Mammary microvascular endothelial cell (primary cell): ENCODE measurements around the gene MDC1. TPM values are rescaled to one million over a fixed set of nuclear protein-coding genes. Genes with fewer than 3 reads are reported as not detected.

Source experiments
- total RNA-seq: library from RNA; depleted of rRNA; stranded (reverse); fragments of >200 nt; gene quantifications from 2 replicates; pipeline ENCODE4 v1.2.3, GENCODE V29; 2015

MDC1 gene, protein sequence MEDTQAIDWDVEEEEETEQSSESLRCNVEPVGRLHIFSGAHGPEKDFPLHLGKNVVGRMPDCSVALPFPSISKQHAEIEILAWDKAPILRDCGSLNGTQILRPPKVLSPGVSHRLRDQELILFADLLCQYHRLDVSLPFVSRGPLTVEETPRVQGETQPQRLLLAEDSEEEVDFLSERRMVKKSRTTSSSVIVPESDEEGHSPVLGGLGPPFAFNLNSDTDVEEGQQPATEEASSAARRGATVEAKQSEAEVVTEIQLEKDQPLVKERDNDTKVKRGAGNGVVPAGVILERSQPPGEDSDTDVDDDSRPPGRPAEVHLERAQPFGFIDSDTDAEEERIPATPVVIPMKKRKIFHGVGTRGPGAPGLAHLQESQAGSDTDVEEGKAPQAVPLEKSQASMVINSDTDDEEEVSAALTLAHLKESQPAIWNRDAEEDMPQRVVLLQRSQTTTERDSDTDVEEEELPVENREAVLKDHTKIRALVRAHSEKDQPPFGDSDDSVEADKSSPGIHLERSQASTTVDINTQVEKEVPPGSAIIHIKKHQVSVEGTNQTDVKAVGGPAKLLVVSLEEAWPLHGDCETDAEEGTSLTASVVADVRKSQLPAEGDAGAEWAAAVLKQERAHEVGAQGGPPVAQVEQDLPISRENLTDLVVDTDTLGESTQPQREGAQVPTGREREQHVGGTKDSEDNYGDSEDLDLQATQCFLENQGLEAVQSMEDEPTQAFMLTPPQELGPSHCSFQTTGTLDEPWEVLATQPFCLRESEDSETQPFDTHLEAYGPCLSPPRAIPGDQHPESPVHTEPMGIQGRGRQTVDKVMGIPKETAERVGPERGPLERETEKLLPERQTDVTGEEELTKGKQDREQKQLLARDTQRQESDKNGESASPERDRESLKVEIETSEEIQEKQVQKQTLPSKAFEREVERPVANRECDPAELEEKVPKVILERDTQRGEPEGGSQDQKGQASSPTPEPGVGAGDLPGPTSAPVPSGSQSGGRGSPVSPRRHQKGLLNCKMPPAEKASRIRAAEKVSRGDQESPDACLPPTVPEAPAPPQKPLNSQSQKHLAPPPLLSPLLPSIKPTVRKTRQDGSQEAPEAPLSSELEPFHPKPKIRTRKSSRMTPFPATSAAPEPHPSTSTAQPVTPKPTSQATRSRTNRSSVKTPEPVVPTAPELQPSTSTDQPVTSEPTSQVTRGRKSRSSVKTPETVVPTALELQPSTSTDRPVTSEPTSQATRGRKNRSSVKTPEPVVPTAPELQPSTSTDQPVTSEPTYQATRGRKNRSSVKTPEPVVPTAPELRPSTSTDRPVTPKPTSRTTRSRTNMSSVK (N-terminal part only)
- 12.4 and 12.5 TPM in 2 replicates for total RNA-seq

GRCh38 chr6:30717129-30717844 is at the start of gene MDC1:
Gene MDC1 (minus strand): TSS chr6:30717281. CDS start chr6:30715175, 2,106 bp downstream.

GRCh38 chr6:30744054-30744805 is 27.1 kb upstream of the MDC1 start, which contains the start of gene IER3:
Gene IER3 (minus strand): TSS chr6:30744547. CDS start chr6:30744518, 29 bp downstream.

GRCh38 chr6:30742316-30743098 is 25.4 kb upstream of the MDC1 start, which contains the start of gene FLOT1:
Gene FLOT1 (minus strand): TSS chr6:30742687. CDS start chr6:30742189, 498 bp downstream.

GRCh38 chr6:30719791-30720737 is 3.0 kb upstream of the MDC1 start, which contains the start of gene TUBB:
Gene TUBB (plus strand): TSS chr6:30720352. CDS start chr6:30720507, 155 bp downstream.

GRCh38 chr6:30690403-30691207 is 26.5 kb downstream of the MDC1 start, which contains the start of gene NRM:
Gene NRM (minus strand): TSS chr6:30690984. CDS start chr6:30690974, 10 bp downstream.

DNA sequence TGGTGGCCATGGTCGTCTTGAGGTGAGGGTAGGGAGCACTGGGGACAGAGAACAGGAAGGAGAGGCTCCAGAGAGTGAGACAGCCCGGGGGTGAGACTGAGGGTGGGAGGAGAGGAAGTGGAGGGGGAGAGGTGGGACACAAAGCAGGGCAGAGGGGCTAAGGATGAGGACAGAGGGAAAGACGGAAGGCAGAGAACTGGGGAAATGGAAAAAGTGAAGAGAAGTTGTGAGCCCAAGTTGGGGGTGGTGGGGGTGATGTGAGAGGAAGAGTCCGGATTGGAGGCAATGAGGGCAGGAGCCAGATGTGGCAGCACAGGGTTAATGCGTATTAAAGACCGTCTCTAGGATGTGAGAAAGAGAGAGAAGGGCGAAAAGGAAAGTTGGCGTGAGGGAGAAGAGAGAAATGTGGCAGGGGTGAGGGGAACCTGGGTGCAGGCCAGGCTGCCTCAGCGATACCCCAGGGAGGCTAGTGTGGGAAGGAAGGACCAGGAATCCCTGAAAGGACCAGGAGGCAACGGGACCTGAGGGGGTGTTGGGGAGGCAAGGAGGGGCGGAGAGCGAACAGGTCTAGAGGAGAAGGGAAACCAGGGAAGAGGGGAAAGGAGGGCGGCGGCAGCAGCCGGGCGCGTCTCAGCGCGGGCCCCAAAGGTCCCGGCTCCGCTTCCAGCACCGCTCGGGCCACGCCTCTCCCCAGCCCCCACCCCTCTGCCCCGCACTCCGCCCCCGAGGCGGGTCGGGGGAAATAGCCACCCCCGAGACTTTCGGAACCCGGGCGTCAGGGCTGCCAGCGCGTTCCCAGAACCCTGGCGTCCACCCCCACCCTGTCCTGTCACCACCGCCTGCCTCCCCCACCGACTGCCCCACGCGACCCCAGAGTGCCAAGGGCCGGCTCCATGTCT is 30.8 kb downstream of the MDC1 start, which contains the start of gene PPP1R18:
Gene PPP1R18 (minus strand): TSS at position 637 of the 899 bp plus-strand sequence. CDS start 627 bp downstream, at position 10.

GRCh38 chr6:30672445-30673253 is 44.4 kb downstream of the MDC1 start, which contains the start of gene DHX16:
Gene DHX16 (minus strand): TSS chr6:30673006. CDS start chr6:30672841, 165 bp downstream.

Other genes with a start within 250 kb of the MDC1 start
- 591 and 594 TPM in 2 replicates for gene HLA-E, start 227.8 kb downstream of the MDC1 start, total RNA-seq
- 33.2 and 40.0 TPM in 2 replicates for gene GNL1, start 160.8 kb downstream of the MDC1 start, total RNA-seq
- gene PRR3, start 160.0 kb downstream of the MDC1 start, total RNA-seq = 1.9 and 5.6 TPM in 2 replicates
- 48.7 and 53.4 TPM in 2 replicates for gene ABCF1, start 145.8 kb downstream of the MDC1 start, total RNA-seq
- 21.8 and 24.0 TPM in 2 replicates for gene PPP1R10, start 100.0 kb downstream of the MDC1 start, total RNA-seq
- 55.8 and 57.7 TPM in 2 replicates for gene MRPS18B, start 99.4 kb downstream of the MDC1 start, total RNA-seq
- 2.9 and 6.0 TPM in 2 replicates for gene ATAT1, start 90.4 kb downstream of the MDC1 start, total RNA-seq
- 7.7 and 8.0 TPM in 2 replicates for gene C6orf136, start 70.1 kb downstream of the MDC1 start, total RNA-seq
- gene DHX16, start 44.3 kb downstream of the MDC1 start, total RNA-seq = 31.8 and 36.3 TPM in 2 replicates
- 78.3 and 93.0 TPM in 2 replicates for gene PPP1R18, start 30.6 kb downstream of the MDC1 start, total RNA-seq
- gene NRM, start 26.3 kb downstream of the MDC1 start, total RNA-seq = 18.4 and 18.5 TPM in 2 replicates
- gene TUBB, start 3.1 kb upstream of the MDC1 start, total RNA-seq = 1,014 and 1,183 TPM in 2 replicates
- 138 and 156 TPM in 2 replicates for gene FLOT1, start 25.4 kb upstream of the MDC1 start, total RNA-seq
- 72.1 and 91.5 TPM in 2 replicates for gene IER3, start 27.3 kb upstream of the MDC1 start, total RNA-seq
- gene DDR1, start 167.2 kb upstream of the MDC1 start, total RNA-seq = 3.7 and 6.3 TPM in 2 replicates
- gene GTF2H4, start 190.9 kb upstream of the MDC1 start, total RNA-seq = 13.0 and 16.6 TPM in 2 replicates
- 19.5 and 23.0 TPM in 2 replicates for gene VARS2, start 197.0 kb upstream of the MDC1 start, total RNA-seq
- not detected in 2 replicates for gene SFTA2, start 214.9 kb upstream of the MDC1 start, total RNA-seq
- 0.07 TPM in 1 of 2 replicates, not detected in the other for gene MUCL3, start 223.7 kb upstream of the MDC1 start, total RNA-seq